ENCODE measurements around the gene ALCAM. TPM values are rescaled to one million over a fixed set of nuclear protein-coding genes. Genes with fewer than 3 reads are reported as not detected.

The ALCAM gene
- total RNA-seq (10 to 100 TPM in 1 of 5 experiments, 1 to 10 TPM in 4; 3.4 to 10.3 (median 4.4) TPM), polyA plus RNA-seq (1 to 10 TPM in 1 of 2 donors, under 1 TPM in 1; 0.94 to 1.2 TPM), total RNA-seq (6.5 reads per million, percentile 28 among the genes with 10 or more reads in this experiment)

GRCh38 chr3:105366326-105367062, at the start of gene ALCAM:
ALCAM (plus strand) TSS chr3:105366909.
- peak within 1 kb of the TSS; percentile 70 for H3K27ac ChIP-seq (ENCODE audit: low read depth, low read length)
- DNase-seq (peak; percentile 66 to 85 (median 73)), ATAC-seq (peak; percentile 72)
- peak within 1 kb of the TSS; percentile 82 to 99 (median 94) for H3K27ac Mint-ChIP-seq
- H3K27me3 ChIP-seq (ENCODE audit: control insufficient read depth in 2 of 2, insufficient read depth in 2 of 2, low read length in 2 of 2) = no peaks in the 10 kb centered on the region
- no peaks in the 10 kb centered on the region for H3K9me3 Mint-ChIP-seq
- intact Hi-C loops (cut with micrococcal nuclease) = loop anchor here (2.0 to 10.0 kb wide), 9 partner anchors 306 to 1878 kb away; partner anchors contain the start of gene CBLB (in 2 of the 2)
- H3K36me3 Mint-ChIP-seq = no peaks in the 10 kb centered on the region
- H3K4me1 Mint-ChIP-seq = peaks cover 22 to 40% (median 29%) of the 10 kb centered on the region in 7 donors
- CTCF ChIA-PET = no interaction called here
- POLR2A ChIA-PET = no interaction called here
- peaks cover 14 to 32% (median 24%) of the 10 kb centered on the region in 5 donors for H3K27me3 Mint-ChIP-seq
- H3K4me3 ChIP-seq (ENCODE audit: low read length) = peak within 1 kb of the TSS; percentile 81
- H3K4me1 ChIP-seq (ENCODE audit: control insufficient read depth in 2 of 2, insufficient read depth in 2 of 2, low read length in 2 of 2) = peaks cover 3 to 10% of the 10 kb centered on the region in 2 donors
- H3K4me3 Mint-ChIP-seq = peak within 1 kb of the TSS; percentile 90 to 97 (median 92)
- no peaks in the 10 kb centered on the region for H3K36me3 ChIP-seq (ENCODE audit: control insufficient read depth in 2 of 3, insufficient read depth in 3 of 3, low read length in 3 of 3)
- no peaks in the 10 kb centered on the region for H3K9me3 ChIP-seq (ENCODE audit: control insufficient read depth in 2 of 3, low read length in 3 of 3)

- POLR2A ChIA-PET = no interaction called here
- intact Hi-C loops (cut with micrococcal nuclease) = no loop called here
- Histone ChIP-seq H3K27me3 (ENCODE audit: control insufficient read depth in 2 of 2, insufficient read depth in 2 of 2, low read length in 2 of 2) (no peaks in the 10 kb centered on the region), H3K4me3 (ENCODE audit: low read length) (no peak overlapping the region), H3K27ac (ENCODE audit: low read depth, low read length) (no peak overlapping the region), H3K9me3 (ENCODE audit: control insufficient read depth in 2 of 3, low read length in 3 of 3) (no peaks in the 10 kb centered on the region), H3K4me1 (ENCODE audit: control insufficient read depth in 2 of 2, insufficient read depth in 2 of 2, low read length in 2 of 2) (no peaks in the 10 kb centered on the region), H3K36me3 (ENCODE audit: control insufficient read depth in 2 of 3, insufficient read depth in 3 of 3, low read length in 3 of 3) (no peaks in the 10 kb centered on the region)
- H3K36me3 Mint-ChIP-seq = no peaks in the 10 kb centered on the region
- peaks cover 0 to 2% (median 0%) of the 10 kb centered on the region in 11 donors for H3K9me3 Mint-ChIP-seq
- H3K4me1 Mint-ChIP-seq = no peaks in the 10 kb centered on the region
- no peak overlapping the region for H3K27ac Mint-ChIP-seq
- H3K4me3 Mint-ChIP-seq = no peak overlapping the region
- H3K27me3 Mint-ChIP-seq = peaks cover 0 to 6% (median 0%) of the 10 kb centered on the region in 5 donors
- ATAC-seq (no peak), DNase-seq (no peak)
- CTCF ChIA-PET = no interaction called here
These were observed 48.9 kb upstream of the ALCAM start for GRCh38 chr3:105317841-105318240.

DNA sequence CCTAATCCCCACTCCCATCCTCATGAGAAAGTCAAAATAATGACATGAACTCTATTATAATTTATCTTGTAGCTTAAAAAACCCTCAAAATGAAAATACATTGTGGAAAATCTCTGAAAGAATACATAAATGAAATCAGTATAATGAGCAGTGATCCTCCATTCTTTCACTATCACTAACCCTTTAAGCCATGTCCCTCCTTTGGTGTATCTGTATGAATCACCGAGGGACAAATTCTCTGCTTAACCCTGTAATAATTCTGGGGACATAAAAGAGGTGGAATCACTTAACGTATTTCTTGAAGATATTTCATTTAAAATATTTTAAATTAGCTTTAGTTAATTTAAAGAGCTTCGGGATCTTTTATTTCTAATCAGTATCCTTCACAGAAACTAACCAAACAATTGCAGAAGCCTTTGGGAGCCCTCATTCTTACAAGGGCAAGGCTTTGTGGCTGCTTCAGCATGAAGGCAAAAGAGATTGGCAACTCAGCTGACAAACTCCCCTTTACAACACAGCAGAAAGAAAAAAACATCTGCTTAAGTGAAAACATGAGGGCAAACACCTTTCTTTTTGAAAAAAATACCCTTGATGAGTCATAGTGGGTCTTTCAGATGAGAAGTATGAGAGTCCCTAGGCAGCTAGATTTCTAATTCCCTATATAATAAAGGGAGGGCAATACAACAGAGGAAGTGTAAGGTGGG, 44.0 kb upstream of the ALCAM start:
- peaks cover 1 to 8% (median 6%) of the 10 kb centered on the region in 5 donors for H3K27me3 Mint-ChIP-seq
- H3K4me1 ChIP-seq (ENCODE audit: control insufficient read depth in 2 of 2, insufficient read depth in 2 of 2, low read length in 2 of 2) = no peaks in the 10 kb centered on the region
- DNase-seq = no peak
- no peaks in the 10 kb centered on the region for H3K9me3 ChIP-seq (ENCODE audit: control insufficient read depth in 2 of 3, low read length in 3 of 3)
- intact Hi-C loops (cut with micrococcal nuclease) = no loop called here
- ChIA-PET CTCF (no interaction called here), POLR2A (no interaction called here)
- no peak overlapping the region for H3K4me3 ChIP-seq (ENCODE audit: low read length)
- H3K36me3 Mint-ChIP-seq = no peaks in the 10 kb centered on the region
- H3K27ac Mint-ChIP-seq = no peak overlapping the region
- H3K9me3 Mint-ChIP-seq = no peaks in the 10 kb centered on the region
- H3K4me1 Mint-ChIP-seq = peaks cover 0 to 1% (median 0%) of the 10 kb centered on the region in 7 donors
- H3K4me3 Mint-ChIP-seq = no peak overlapping the region
- peaks cover 0 to 5% of the 10 kb centered on the region in 2 donors for H3K27me3 ChIP-seq (ENCODE audit: control insufficient read depth in 2 of 2, insufficient read depth in 2 of 2, low read length in 2 of 2)
- no peaks in the 10 kb centered on the region for H3K36me3 ChIP-seq (ENCODE audit: control insufficient read depth in 2 of 3, insufficient read depth in 3 of 3, low read length in 3 of 3)
- no peak for ATAC-seq
- no peak overlapping the region for H3K27ac ChIP-seq (ENCODE audit: low read depth, low read length)

- POLR2A ChIA-PET = no interaction called here
- no peaks in the 10 kb centered on the region for H3K36me3 ChIP-seq (ENCODE audit: control insufficient read depth in 2 of 3, insufficient read depth in 3 of 3, low read length in 3 of 3)
- no peak overlapping the region for H3K4me3 ChIP-seq (ENCODE audit: low read length)
- intact Hi-C loops (cut with micrococcal nuclease) = no loop called here
- Mint-ChIP-seq H3K27me3 (peaks cover 1 to 10% (median 6%) of the 10 kb centered on the region in 5 donors), H3K36me3 (no peaks in the 10 kb centered on the region), H3K27ac (no peak overlapping the region), H3K4me1 (peaks cover 0 to 1% (median 0%) of the 10 kb centered on the region in 7 donors), H3K9me3 (no peaks in the 10 kb centered on the region), H3K4me3 (no peak overlapping the region)
- H3K27ac ChIP-seq (ENCODE audit: low read depth, low read length) = no peak overlapping the region
- H3K4me1 ChIP-seq (ENCODE audit: control insufficient read depth in 2 of 2, insufficient read depth in 2 of 2, low read length in 2 of 2) = no peaks in the 10 kb centered on the region
- CTCF ChIA-PET = no interaction called here
- H3K27me3 ChIP-seq (ENCODE audit: control insufficient read depth in 2 of 2, insufficient read depth in 2 of 2, low read length in 2 of 2) = peaks cover 0 to 5% of the 10 kb centered on the region in 2 donors
- DNase-seq (no peak), ATAC-seq (no peak)
- no peaks in the 10 kb centered on the region for H3K9me3 ChIP-seq (ENCODE audit: control insufficient read depth in 2 of 3, low read length in 3 of 3)
These were observed 43.5 kb upstream of the ALCAM start for GRCh38 chr3:105323274-105323599.

DNA sequence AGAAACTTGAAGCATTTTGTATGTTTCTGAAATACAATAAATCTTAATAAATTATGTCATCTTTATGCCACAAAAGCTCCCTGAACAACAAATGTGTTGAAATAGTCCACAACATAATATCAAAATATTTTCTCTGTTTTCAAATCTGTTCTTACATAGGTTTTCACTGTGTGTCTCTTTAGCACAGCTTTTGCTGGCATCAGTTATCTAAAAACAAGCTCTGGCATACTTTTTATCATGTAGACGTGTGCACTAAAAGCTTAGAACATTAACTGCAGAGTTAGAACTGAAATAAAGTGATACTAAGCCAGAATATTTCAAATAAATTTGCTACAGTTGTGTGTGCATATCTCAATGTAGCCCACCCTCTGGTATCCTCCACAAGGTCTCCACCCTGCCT, 41.8 kb upstream of the ALCAM start:
- Mint-ChIP-seq H3K4me1 (peaks cover 0 to 1% (median 0%) of the 10 kb centered on the region in 7 donors), H3K27ac (no peak overlapping the region), H3K27me3 (peaks cover 1 to 19% (median 6%) of the 10 kb centered on the region in 5 donors), H3K4me3 (no peak overlapping the region), H3K9me3 (no peaks in the 10 kb centered on the region), H3K36me3 (no peaks in the 10 kb centered on the region)
- H3K4me1 ChIP-seq (ENCODE audit: control insufficient read depth in 2 of 2, insufficient read depth in 2 of 2, low read length in 2 of 2) = no peaks in the 10 kb centered on the region
- intact Hi-C loops (cut with micrococcal nuclease) = no loop called here
- no peak overlapping the region for H3K27ac ChIP-seq (ENCODE audit: low read depth, low read length)
- no peaks in the 10 kb centered on the region for H3K9me3 ChIP-seq (ENCODE audit: control insufficient read depth in 2 of 3, low read length in 3 of 3)
- ChIA-PET POLR2A (no interaction called here), CTCF (no interaction called here)
- DNase-seq (no peak), ATAC-seq (no peak)
- H3K27me3 ChIP-seq (ENCODE audit: control insufficient read depth in 2 of 2, insufficient read depth in 2 of 2, low read length in 2 of 2) = peaks cover 0 to 5% of the 10 kb centered on the region in 2 donors
- H3K4me3 ChIP-seq (ENCODE audit: low read length) = no peak overlapping the region
- H3K36me3 ChIP-seq (ENCODE audit: control insufficient read depth in 2 of 3, insufficient read depth in 3 of 3, low read length in 3 of 3) = no peaks in the 10 kb centered on the region

GRCh38 chr3:105327662-105328337, 38.9 kb upstream of the ALCAM start:
- intact Hi-C loops (cut with micrococcal nuclease) = no loop called here
- H3K9me3 Mint-ChIP-seq = peaks cover 0 to 7% (median 0%) of the 10 kb centered on the region in 11 donors
- peaks cover 5 to 30% (median 12%) of the 10 kb centered on the region in 5 donors for H3K27me3 Mint-ChIP-seq
- Histone ChIP-seq H3K36me3 (ENCODE audit: control insufficient read depth in 2 of 3, insufficient read depth in 3 of 3, low read length in 3 of 3) (no peaks in the 10 kb centered on the region), H3K9me3 (ENCODE audit: control insufficient read depth in 2 of 3, low read length in 3 of 3) (no peaks in the 10 kb centered on the region), H3K27ac (ENCODE audit: low read depth, low read length) (no peak overlapping the region), H3K4me3 (ENCODE audit: low read length) (no peak overlapping the region), H3K27me3 (ENCODE audit: control insufficient read depth in 2 of 2, insufficient read depth in 2 of 2, low read length in 2 of 2) (peaks cover 0 to 5% of the 10 kb centered on the region in 2 donors), H3K4me1 (ENCODE audit: control insufficient read depth in 2 of 2, insufficient read depth in 2 of 2, low read length in 2 of 2) (no peaks in the 10 kb centered on the region)
- ATAC-seq (no peak), DNase-seq (no peak)
- H3K36me3 Mint-ChIP-seq = no peaks in the 10 kb centered on the region
- no peak overlapping the region for H3K27ac Mint-ChIP-seq
- H3K4me1 Mint-ChIP-seq = peaks cover 0 to 1% (median 0%) of the 10 kb centered on the region in 7 donors
- CTCF ChIA-PET = interaction anchor here (0.6 kb wide), 1 partner anchor 691 kb away, joined by 4 read pairs; no protein-coding TSS in a partner anchor
- no peak overlapping the region for H3K4me3 Mint-ChIP-seq
- POLR2A ChIA-PET = no interaction called here
